Measurements from ENCODE around the gene INPP4B. TPM values are rescaled to one million over a fixed set of nuclear protein-coding genes. Genes with fewer than 3 reads are reported as not detected.

The INPP4B gene
- total RNA-seq, 1 experiment from 2014 or later, result 0.07 TPM

DNA sequence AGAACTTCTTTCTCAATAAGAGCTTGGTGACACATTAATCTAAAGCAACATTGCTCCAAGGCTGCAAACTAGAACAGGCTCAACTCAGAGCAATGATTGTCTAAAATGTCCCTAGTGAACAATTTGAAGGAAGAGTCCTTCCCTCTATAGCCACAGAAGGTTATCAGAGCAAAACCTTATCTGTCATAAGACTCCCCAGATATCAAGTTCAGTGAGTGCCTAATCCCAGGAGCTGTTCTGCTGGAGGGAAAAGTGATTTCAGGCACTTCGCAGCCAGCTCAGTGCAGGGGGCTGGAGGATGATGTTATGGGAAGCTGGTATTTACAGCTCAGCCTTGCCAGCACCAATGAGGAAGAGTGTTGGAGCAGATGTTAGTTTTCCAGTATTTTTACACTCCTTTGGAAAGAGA lies 497.5 kb downstream of the INPP4B start:
- H3K23ac ChIP-seq (ENCODE audit: insufficient read length, low read depth, low read length), result no peak overlapping the region
- H3K79me2 ChIP-seq (ENCODE audit: insufficient read depth, low read length), result no peaks in the 10 kb centered on the region
- no peak overlapping the region for H2BK15ac ChIP-seq (ENCODE audit: low read depth, low read length)
- no peak overlapping the region for H2AFZ ChIP-seq (ENCODE audit: low read length)
- H4K91ac ChIP-seq (ENCODE audit: insufficient read length, low read depth, low read length), result no peak overlapping the region
- no peak overlapping the region for H2BK120ac ChIP-seq (ENCODE audit: low read depth, low read length, poor library complexity, severe bottlenecking)
- H4K20me1 ChIP-seq (ENCODE audit: control insufficient read depth, insufficient read depth, insufficient read length), result no peaks in the 10 kb centered on the region
- H3K4me2 ChIP-seq (ENCODE audit: insufficient read depth, insufficient read length, low read length), result no peak overlapping the region
- no peak overlapping the region for H3K4ac ChIP-seq (ENCODE audit: low read depth, low read length)
- no peaks in the 10 kb centered on the region for H3K27me3 Mint-ChIP-seq (ENCODE audit: low read depth)
- DNase-seq, result no peak
- no peak overlapping the region for H2AK5ac ChIP-seq (ENCODE audit: insufficient read length, low read length)
- no peaks in the 10 kb centered on the region for H3K79me1 ChIP-seq (ENCODE audit: insufficient read depth, low read depth, low read length, poor library complexity, severe bottlenecking)
- no peak overlapping the region for H3K14ac ChIP-seq (ENCODE audit: insufficient read depth, low read length)
- H3K36me3 Mint-ChIP-seq (ENCODE audit: insufficient read depth in 1 of 3, low read depth in 3 of 3), result no peaks in the 10 kb centered on the region
- no peak overlapping the region for H3K18ac ChIP-seq (ENCODE audit: insufficient read length, low read depth, low read length)
- H4K5ac ChIP-seq (ENCODE audit: insufficient read length, low read depth, low read length), result no peak overlapping the region
- no peaks in the 10 kb centered on the region for H3K23me2 ChIP-seq (ENCODE audit: insufficient read length, low read depth, low read length, poor library complexity, severe bottlenecking)
- H4K8ac ChIP-seq (replicated peaks; ENCODE audit: insufficient read length, low read depth, low read length), result no peak overlapping the region
- no peak overlapping the region for H2BK20ac ChIP-seq (ENCODE audit: low read depth, low read length, poor library complexity, severe bottlenecking)
- TF ChIP-seq CTCF (conservative IDR thresholded peaks at IDR 0.05), result no peak
- no peak overlapping the region for H3T11ph ChIP-seq (ENCODE audit: low read length)
- WGBS (ENCODE audit: extremely low coverage, insufficient read length, low lambda C conversion rate), result no CpG with 5 or more reads among the region's 1 CpG
- H3K56ac ChIP-seq (ENCODE audit: insufficient read length, low read depth, low read length), result no peak overlapping the region
- no peak overlapping the region for H3K9ac ChIP-seq (ENCODE audit: extremely low read depth, insufficient read length, low read length)
- H3K9me3 ChIP-seq (ENCODE audit: control insufficient read depth, low read depth, low read length), result no peaks in the 10 kb centered on the region
- H3K4me1 Mint-ChIP-seq, result no peaks in the 10 kb centered on the region
- no peaks in the 10 kb centered on the region for H3K9me3 Mint-ChIP-seq
- H3K4me1 ChIP-seq (ENCODE audit: insufficient read depth, low read length), result no peaks in the 10 kb centered on the region
- no peaks in the 10 kb centered on the region for H3K27me3 ChIP-seq (ENCODE audit: insufficient read depth, low read length)
- no peak overlapping the region for H3K4me3 Mint-ChIP-seq
- no peak overlapping the region for H3K27ac ChIP-seq (ENCODE audit: insufficient read length, low read depth, low read length)
- H2BK12ac ChIP-seq (ENCODE audit: insufficient read length, low read depth, low read length), result no peak overlapping the region
- no peak overlapping the region for H2BK5ac ChIP-seq (ENCODE audit: insufficient read length, low read length)
- H3K27ac Mint-ChIP-seq, result no peak overlapping the region

Data from H9 (cell line).